Left renal pelvis (tissue), 4 donors: ENCODE data around the gene TRERF1. TPM values are rescaled to one million over a fixed set of nuclear protein-coding genes. Genes with fewer than 3 reads are reported as not detected.

ENCODE experiments used
- DNase-seq, 4 donors: peaks; one replicate each; pipeline ENCODE4 v3.0.0-alpha.2; 2013; ENCODE audit warnings: low read depth in 4 of 4, low spot score in 3 of 4
- polyA plus RNA-seq, 4 donors: library from polyadenylated mRNA; unstranded; fragments of 120-200 nt; gene quantifications; one replicate each; pipeline ENCODE4 v1.2.1, GENCODE V29; 2013; ENCODE audit not compliant: insufficient read length in 4 of 4

TRERF1 gene
- polyA plus RNA-seq, 4 donors, result 13.0 to 18.6 (median 16.5) TPM

DNA sequence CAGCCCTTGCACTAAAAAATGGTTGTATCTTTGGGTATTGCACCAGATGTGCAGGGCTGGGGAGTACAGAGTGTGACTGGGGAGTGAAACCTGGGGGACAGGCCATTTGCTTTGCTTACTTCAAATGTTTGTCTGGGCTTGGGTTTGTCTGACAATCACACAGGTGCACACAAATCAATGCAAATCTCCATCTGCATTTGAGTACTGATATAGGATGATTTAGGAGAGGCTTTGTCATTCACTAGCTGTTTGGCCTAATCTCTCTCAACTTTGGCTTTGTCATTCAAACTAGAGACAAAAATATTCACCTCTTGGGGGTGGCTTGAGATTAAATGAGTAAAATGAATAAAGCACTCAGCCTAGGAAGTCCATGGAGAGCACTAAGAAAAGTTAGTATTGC, 274.7 kb downstream of the TRERF1 start:
- no peak for DNase-seq

DNA sequence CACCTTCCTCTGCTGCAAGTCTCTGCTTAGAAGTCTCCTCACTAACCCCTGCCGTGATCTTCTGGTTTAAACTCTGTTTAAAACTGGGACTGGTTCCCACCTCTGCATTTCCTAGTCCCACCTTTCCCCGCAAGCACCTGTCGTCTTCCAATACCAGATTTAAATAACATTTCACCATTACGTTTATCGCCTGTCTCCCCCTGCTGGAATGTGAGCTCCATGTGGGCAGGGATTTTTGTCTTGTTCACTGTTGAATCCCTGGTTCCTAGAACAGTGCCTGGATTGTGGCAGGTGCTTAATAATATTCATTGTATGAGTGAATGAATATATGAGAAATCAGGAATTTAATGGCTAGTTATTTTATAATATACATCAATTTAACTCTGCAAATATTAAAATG, 275.9 kb downstream of the TRERF1 start:
- DNase-seq, result no peak

Other genes with a start within 250 kb of the TRERF1 start
- 10 to 100 TPM; 26.7 to 34.3 (median 28.6) TPM for gene MRPS10, start 234.1 kb downstream of the TRERF1 start, polyA plus RNA-seq
- gene UBR2, start 112.1 kb upstream of the TRERF1 start, polyA plus RNA-seq, result 10 to 100 TPM; 20.7 to 31.7 (median 28.8) TPM